Mesendoderm (in vitro differentiated cells): ENCODE results near the gene RGCC.
A peak's percentile ranks its signal among the peaks of the same experiment; 100 is the strongest.
"Not testable (repeated sequence)": the region's sequence is repeated elsewhere in the genome, so short reads cannot be mapped to it uniquely, and the experiment has no call there.

ENCODE experiments used
- DNase-seq: peaks from one replicate; pipeline ENCODE4 v3.0.0; 2013
- H2AK5ac ChIP-seq: 2 replicates; pipeline ENCODE4 v1.6.1; 2013; ENCODE audit warnings: low read length, inconsistent platforms
- H2BK120ac ChIP-seq: 2 replicates; pipeline ENCODE4 v1.6.1; 2013; ENCODE audit warnings: low read depth, mild to moderate bottlenecking, low read length, moderate library complexity, mixed read lengths
- H2BK15ac ChIP-seq: replicated peaks from 2 replicates; pipeline ENCODE4 v1.6.1; 2013; ENCODE audit warnings: low read depth, mild to moderate bottlenecking, moderate library complexity
- H2BK5ac ChIP-seq: 2 replicates; pipeline ENCODE4 v1.6.1; 2013; ENCODE audit warnings: low read length, inconsistent platforms
- H3K18ac ChIP-seq: 2 replicates; pipeline ENCODE4 v1.6.1; 2013; ENCODE audit warnings: mild to moderate bottlenecking, low read length, mixed read lengths
- H3K23ac ChIP-seq: one replicate; pipeline ENCODE4 v1.6.1; 2013; ENCODE audit warnings: low read length
- H3K27ac ChIP-seq: 2 replicates; pipeline ENCODE4 v1.5.1; 2013; ENCODE audit warnings: low read depth, mild to moderate bottlenecking, inconsistent platforms, low read length, moderate library complexity
- H3K27me3 ChIP-seq: 2 replicates; pipeline ENCODE4 v1.6.1; 2013; ENCODE audit warnings: low read length, control low read depth, mild to moderate bottlenecking, inconsistent platforms; ENCODE audit not compliant: insufficient read depth, poor library complexity
- H3K36me3 ChIP-seq: 2 replicates; pipeline ENCODE4 v1.6.1; 2013; ENCODE audit warnings: low read length, inconsistent platforms; ENCODE audit not compliant: control insufficient read depth, insufficient read depth
- H3K4ac ChIP-seq: one replicate; pipeline ENCODE4 v1.6.1; 2013; ENCODE audit warnings: low read depth, mild to moderate bottlenecking, low read length, moderate library complexity
- H3K4me1 ChIP-seq: 2 replicates; pipeline ENCODE4 v1.6.1; 2013; ENCODE audit warnings: low read depth, low read length, inconsistent platforms; ENCODE audit not compliant: control insufficient read depth
- H3K4me2 ChIP-seq: 2 replicates; pipeline ENCODE4 v1.6.1; 2013; ENCODE audit warnings: low read length
- H3K4me3 ChIP-seq: 2 replicates; pipeline ENCODE4 v1.5.1; 2013; ENCODE audit warnings: mild to moderate bottlenecking, low read length
- H3K56ac ChIP-seq: one replicate; pipeline ENCODE4 v1.6.1; 2013; ENCODE audit warnings: low read length
- H3K79me1 ChIP-seq: 2 replicates; pipeline ENCODE4 v1.6.1; 2013; ENCODE audit warnings: low read length, inconsistent platforms
- H3K79me2 ChIP-seq: 2 replicates; pipeline ENCODE4 v1.6.1; 2013; ENCODE audit warnings: mild to moderate bottlenecking, low read length; ENCODE audit not compliant: control insufficient read depth, insufficient read depth
- H3K9ac ChIP-seq: 2 replicates; pipeline ENCODE4 v1.6.1; 2013; ENCODE audit warnings: low read length, inconsistent platforms
- H4K5ac ChIP-seq: one replicate; pipeline ENCODE4 v1.6.1; 2013; ENCODE audit warnings: low read length
- H4K8ac ChIP-seq: one replicate; pipeline ENCODE4 v1.6.1; 2013; ENCODE audit warnings: low read depth, mild to moderate bottlenecking, control low read depth, low read length, moderate library complexity
- WGBS: extraction: QIAGEN DNeasy Blood & Tissue Kit; methylation state at CpG from one replicate; pipeline ENCODE4 v1.1.7; 2013; ENCODE audit warnings: low lambda C conversion rate, missing lambda C conversion rate; ENCODE audit not compliant: insufficient coverage; ENCODE audit errors: extremely low coverage; 5-methylcytosine and 5-hydroxymethylcytosine counted together

The RGCC gene

DNA sequence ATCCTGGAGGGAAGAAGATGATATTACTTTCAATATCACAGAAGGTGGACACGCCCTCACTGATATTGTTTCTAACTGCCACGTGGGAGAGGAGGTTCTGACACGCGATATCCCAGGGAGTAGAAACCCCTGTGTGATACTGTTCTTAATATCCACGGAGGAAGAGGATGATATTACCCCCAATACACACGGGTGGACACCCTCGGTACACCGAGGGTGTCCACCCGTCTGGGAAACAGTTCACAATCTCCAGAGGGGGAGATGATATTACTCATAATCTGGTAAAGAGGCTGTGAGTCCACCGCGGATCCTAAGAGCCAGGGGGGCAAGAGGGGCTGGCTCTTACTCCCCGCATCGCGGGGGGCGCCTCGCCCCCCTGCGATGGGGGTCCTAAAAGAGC is 29.7 kb upstream of the RGCC start:
- no peaks in the 10 kb centered on the region for H3K4me1 ChIP-seq
- H2BK120ac ChIP-seq: no peak overlapping the region
- DNase-seq: no peak
- no peak overlapping the region for H3K4me3 ChIP-seq
- no peak overlapping the region for H3K23ac ChIP-seq
- H3K27me3 ChIP-seq: no peaks in the 10 kb centered on the region
- H3K79me1 ChIP-seq: no peaks in the 10 kb centered on the region
- no peak overlapping the region for H3K18ac ChIP-seq
- H2BK15ac ChIP-seq: no peak overlapping the region
- no peak overlapping the region for H4K8ac ChIP-seq
- H3K4ac ChIP-seq: no peak overlapping the region
- no peaks in the 10 kb centered on the region for H3K36me3 ChIP-seq
- H3K27ac ChIP-seq: no peak overlapping the region
- H3K4me2 ChIP-seq: no peak overlapping the region
- WGBS: no CpG with 5 or more reads among the region's 17 CpGs
- H3K9ac ChIP-seq: no peak overlapping the region
- H2AK5ac ChIP-seq: no peak overlapping the region
- no peak overlapping the region for H4K5ac ChIP-seq
- H3K56ac ChIP-seq: no peak overlapping the region
- no peak overlapping the region for H2BK5ac ChIP-seq
- no peaks in the 10 kb centered on the region for H3K79me2 ChIP-seq

DNA sequence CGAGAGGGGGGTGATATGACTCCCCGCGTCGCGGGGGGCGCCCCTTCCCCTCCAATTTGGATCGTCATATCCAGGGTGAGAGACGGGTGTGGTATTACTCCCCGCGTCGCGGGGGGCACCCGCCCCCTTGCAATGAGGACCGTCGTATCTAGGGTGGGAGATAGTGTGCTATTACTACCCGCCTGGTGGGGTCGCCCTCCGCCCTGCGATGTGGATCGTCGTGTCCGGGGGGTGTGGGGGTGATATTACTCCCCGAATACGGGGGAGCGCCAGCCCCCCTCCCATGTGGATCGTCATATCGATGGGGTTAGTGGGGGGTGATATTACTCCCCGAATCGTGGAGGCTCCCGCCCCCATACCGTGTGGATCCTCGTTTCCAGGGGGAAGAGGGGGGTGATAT is 29.2 kb upstream of the RGCC start:
- Histone ChIP-seq H4K5ac (no peak overlapping the region), H3K79me1 (no peaks in the 10 kb centered on the region), H2AK5ac (no peak overlapping the region), H3K4me2 (peak overlapping the region; percentile 28), H3K23ac (no peak overlapping the region), H3K56ac (peak overlapping the region; percentile 44), H3K27ac (no peak overlapping the region), H3K27me3 (no peaks in the 10 kb centered on the region), H3K79me2 (no peaks in the 10 kb centered on the region), H2BK120ac (no peak overlapping the region), H3K9ac (peak overlapping the region; percentile 38), H3K4me1 (no peaks in the 10 kb centered on the region), H2BK5ac (no peak overlapping the region), H3K36me3 (no peaks in the 10 kb centered on the region), H2BK15ac (no peak overlapping the region), H3K4ac (no peak overlapping the region), H3K18ac (no peak overlapping the region), H4K8ac (no peak overlapping the region), H3K4me3 (no peak overlapping the region)
- no CpG with 5 or more reads among the region's 32 CpGs for WGBS
- DNase-seq: peak; percentile 27

DNA sequence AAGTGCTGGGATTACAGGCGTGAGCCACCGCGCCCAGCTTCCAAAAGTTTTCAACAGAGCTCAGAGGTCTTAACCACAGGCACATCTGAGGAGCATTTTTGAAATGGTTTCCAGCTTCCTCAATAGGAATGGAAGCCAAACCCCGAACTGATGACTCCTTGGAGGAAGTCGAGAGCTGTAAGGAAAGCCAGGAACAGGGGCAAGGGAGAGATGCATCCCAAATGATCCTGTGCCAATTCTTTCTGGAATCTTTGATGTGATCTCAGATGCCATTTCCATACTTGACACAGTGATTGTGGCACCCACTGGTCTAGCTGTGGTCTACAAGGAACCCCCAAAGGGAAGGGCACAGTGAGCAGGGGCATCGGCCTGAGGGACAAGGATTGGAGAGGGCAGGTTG is 23.3 kb upstream of the RGCC start:
- H3K9ac ChIP-seq, H3K36me3 ChIP-seq, H2AK5ac ChIP-seq, H2BK120ac ChIP-seq, H3K27me3 ChIP-seq, H2BK15ac ChIP-seq, H3K23ac ChIP-seq, H4K8ac ChIP-seq, DNase-seq, H3K79me1 ChIP-seq, H3K27ac ChIP-seq, H3K4me3 ChIP-seq, H3K4ac ChIP-seq, H3K4me2 ChIP-seq, H3K4me1 ChIP-seq, H2BK5ac ChIP-seq, H3K56ac ChIP-seq, H4K5ac ChIP-seq, H3K79me2 ChIP-seq, H3K18ac ChIP-seq: not testable (repeated sequence)
- WGBS: no CpG with 5 or more reads among the region's 6 CpGs

DNA sequence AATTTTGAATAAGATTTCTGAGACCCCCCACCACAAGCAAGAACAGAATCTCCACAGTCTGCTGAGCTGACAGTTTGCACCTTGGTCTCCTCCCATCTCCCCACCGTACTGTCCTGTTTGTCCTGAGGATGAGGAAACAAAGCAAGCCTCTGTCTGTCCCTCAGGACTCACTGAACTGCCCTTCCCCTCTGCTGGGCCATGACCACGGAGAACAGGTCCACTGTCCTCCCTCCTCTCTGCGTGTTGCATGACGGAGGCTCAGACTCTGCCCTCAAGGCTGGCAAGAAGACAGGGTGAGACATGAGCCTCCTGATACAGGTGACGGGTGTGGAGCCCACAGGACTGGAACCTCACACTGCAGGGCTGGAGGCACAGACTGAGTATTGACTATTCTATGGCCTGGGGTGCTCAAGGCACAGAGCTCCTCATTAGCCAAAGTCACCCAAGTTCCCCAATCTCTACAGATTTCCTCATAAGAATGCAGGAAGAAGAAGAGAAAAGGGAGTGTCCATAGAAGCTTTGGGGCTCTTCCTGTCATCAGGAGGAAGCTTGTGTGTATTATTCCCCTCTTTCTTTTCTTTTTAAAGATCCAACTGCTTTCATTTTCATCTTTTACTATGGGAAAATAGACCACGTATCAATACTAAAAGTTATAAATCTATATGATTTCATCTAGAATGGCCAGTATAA is 22.4 kb upstream of the RGCC start:
- no peak overlapping the region for H3K4me3 ChIP-seq
- H3K56ac ChIP-seq: no peak overlapping the region
- H2BK15ac ChIP-seq: no peak overlapping the region
- H3K79me1 ChIP-seq: no peaks in the 10 kb centered on the region
- H4K8ac ChIP-seq: no peak overlapping the region
- no peaks in the 10 kb centered on the region for H3K36me3 ChIP-seq
- no peak overlapping the region for H3K4ac ChIP-seq
- WGBS: no CpG with 5 or more reads among the region's 6 CpGs
- H3K9ac ChIP-seq: no peak overlapping the region
- no peak overlapping the region for H2AK5ac ChIP-seq
- no peak overlapping the region for H4K5ac ChIP-seq
- no peak overlapping the region for H3K18ac ChIP-seq
- H3K4me2 ChIP-seq: no peak overlapping the region
- H3K23ac ChIP-seq: no peak overlapping the region
- H3K27me3 ChIP-seq: no peaks in the 10 kb centered on the region
- H2BK120ac ChIP-seq: no peak overlapping the region
- DNase-seq: no peak
- no peak overlapping the region for H3K27ac ChIP-seq
- no peaks in the 10 kb centered on the region for H3K4me1 ChIP-seq
- no peak overlapping the region for H2BK5ac ChIP-seq
- no peaks in the 10 kb centered on the region for H3K79me2 ChIP-seq

DNA sequence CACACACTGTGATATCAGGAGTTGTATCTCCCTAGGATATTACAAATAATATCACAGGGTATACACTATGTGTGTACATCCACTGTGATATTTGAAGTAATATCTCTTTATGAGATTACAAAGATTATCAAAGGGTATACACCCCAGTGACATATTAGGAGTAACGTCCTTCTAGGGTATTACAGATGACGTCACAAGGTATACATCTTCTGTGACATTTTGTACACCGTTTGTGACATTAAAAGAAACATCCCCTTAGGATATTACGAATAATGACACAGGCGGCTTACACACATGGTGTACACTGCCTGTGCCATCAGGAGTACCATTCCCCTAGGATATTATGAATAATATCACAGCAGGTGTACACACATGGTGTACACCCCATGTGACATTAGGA is 13.4 kb upstream of the RGCC start:
- Histone ChIP-seq H3K79me1 (no peaks in the 10 kb centered on the region), H3K27ac (no peak overlapping the region), H4K8ac (no peak overlapping the region), H3K27me3 (no peaks in the 10 kb centered on the region), H3K36me3 (no peaks in the 10 kb centered on the region), H2BK5ac (no peak overlapping the region), H3K56ac (no peak overlapping the region), H3K4me3 (no peak overlapping the region), H2AK5ac (no peak overlapping the region), H3K9ac (no peak overlapping the region), H3K79me2 (no peaks in the 10 kb centered on the region), H3K4ac (no peak overlapping the region), H3K4me1 (no peaks in the 10 kb centered on the region), H3K4me2 (no peak overlapping the region), H3K23ac (no peak overlapping the region), H2BK120ac (no peak overlapping the region), H4K5ac (no peak overlapping the region), H2BK15ac (no peak overlapping the region), H3K18ac (no peak overlapping the region)
- no CpG with 5 or more reads among the region's 5 CpGs for WGBS
- no peak for DNase-seq

DNA sequence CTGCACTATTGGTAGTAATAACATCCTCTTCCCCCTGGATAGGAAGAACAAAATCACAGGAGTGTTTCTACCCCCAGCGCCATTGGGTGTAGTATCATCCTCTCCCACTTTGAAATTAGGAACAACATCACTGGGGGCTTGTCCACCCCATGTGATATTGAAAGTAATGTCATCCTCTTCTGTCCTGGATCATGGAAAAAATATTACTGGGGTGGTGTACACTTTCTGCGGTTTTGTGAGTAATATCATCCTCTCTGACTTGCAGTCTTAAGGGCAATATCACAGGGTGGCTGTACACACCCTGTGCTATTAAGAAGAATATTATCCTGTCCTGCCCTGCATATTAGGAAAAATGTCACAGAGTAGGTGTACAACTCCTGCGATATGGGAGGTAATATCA is 4.9 kb upstream of the RGCC start:
- Histone ChIP-seq H3K4ac (no peak overlapping the region), H3K56ac (no peak overlapping the region), H3K23ac (no peak overlapping the region), H2BK5ac (no peak overlapping the region), H3K27ac (no peak overlapping the region), H3K4me2 (no peak overlapping the region), H3K27me3 (peaks cover 19% of the 10 kb centered on the region), H3K79me1 (no peaks in the 10 kb centered on the region), H3K18ac (no peak overlapping the region), H3K4me1 (no peaks in the 10 kb centered on the region), H3K79me2 (no peaks in the 10 kb centered on the region), H3K9ac (no peak overlapping the region), H3K36me3 (no peaks in the 10 kb centered on the region), H2BK15ac (no peak overlapping the region), H4K8ac (no peak overlapping the region), H2BK120ac (no peak overlapping the region), H4K5ac (no peak overlapping the region), H3K4me3 (no peak overlapping the region), H2AK5ac (no peak overlapping the region)
- DNase-seq: no peak
- no CpG with 5 or more reads among the region's 3 CpGs for WGBS
